ENCODE measurements around the gene HOXA11.

Gene HOXA11

DNA sequence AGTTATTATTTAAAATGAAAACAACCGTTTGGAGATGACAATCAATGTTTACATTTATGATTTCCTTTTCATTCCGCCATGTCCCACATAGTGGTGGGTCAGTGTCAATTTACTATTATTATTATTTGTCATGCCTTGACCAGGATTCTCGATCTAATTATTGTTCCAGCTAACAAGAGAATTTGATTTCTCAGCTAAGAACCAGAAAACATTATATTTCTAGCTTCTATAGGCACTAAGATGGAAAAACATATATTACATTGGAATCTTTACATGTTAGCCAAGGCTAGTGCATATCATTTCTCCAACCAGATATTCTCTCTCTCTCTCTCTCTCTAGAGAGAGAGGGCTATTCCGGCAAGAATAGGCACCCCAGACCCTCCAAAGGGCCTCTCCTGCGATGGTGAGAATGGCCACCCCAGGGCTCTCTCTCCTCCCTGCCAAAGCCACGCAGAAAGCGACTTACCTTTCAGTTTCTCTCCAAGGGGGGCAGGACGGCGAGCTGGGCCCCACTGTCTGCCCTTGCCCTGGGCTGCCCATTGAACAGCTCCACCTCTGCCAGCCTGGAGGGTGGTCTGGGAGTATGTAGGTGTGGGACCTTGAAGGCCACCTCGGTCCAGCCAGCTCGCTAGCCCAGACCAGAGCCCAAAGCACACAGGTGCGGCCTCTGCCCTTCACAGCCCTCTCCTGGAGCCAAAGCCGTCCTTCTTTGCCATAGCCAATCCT lies 35.0 kb downstream of the HOXA11 start:
- Histone ChIP-seq H2AFZ (ENCODE audit: low read depth) (peak overlapping the region; percentile 96), H3K4me1 (ENCODE audit: low read depth, poor library complexity, severe bottlenecking) (peaks cover 7% of the 10 kb centered on the region), H3K36me3 (ENCODE audit: insufficient read depth) (no peaks in the 10 kb centered on the region), H3K79me2 (ENCODE audit: insufficient read depth, low read depth) (no peaks in the 10 kb centered on the region), H3K9ac (peak overlapping the region; percentile 76), H3K27ac (peak overlapping the region; percentile 67), H3K4me2 (peak overlapping the region; percentile 94), H4K20me1 (ENCODE audit: insufficient read depth) (no peaks in the 10 kb centered on the region), H3K27me3 (ENCODE audit: insufficient read depth, low read depth) (no peaks in the 10 kb centered on the region), H3K4me3 (IDR thresholded peaks at IDR 0.05; ENCODE audit: insufficient read depth, low read depth, low read length) (peak overlapping the region; percentile 49)
- TF ChIP-seq, protein P1, sequence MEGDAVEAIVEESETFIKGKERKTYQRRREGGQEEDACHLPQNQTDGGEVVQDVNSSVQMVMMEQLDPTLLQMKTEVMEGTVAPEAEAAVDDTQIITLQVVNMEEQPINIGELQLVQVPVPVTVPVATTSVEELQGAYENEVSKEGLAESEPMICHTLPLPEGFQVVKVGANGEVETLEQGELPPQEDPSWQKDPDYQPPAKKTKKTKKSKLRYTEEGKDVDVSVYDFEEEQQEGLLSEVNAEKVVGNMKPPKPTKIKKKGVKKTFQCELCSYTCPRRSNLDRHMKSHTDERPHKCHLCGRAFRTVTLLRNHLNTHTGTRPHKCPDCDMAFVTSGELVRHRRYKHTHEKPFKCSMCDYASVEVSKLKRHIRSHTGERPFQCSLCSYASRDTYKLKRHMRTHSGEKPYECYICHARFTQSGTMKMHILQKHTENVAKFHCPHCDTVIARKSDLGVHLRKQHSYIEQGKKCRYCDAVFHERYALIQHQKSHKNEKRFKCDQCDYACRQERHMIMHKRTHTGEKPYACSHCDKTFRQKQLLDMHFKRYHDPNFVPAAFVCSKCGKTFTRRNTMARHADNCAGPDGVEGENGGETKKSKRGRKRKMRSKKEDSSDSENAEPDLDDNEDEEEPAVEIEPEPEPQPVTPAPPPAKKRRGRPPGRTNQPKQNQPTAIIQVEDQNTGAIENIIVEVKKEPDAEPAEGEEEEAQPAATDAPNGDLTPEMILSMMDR (conservative IDR thresholded peaks at IDR 0.05; ENCODE audit: low read depth, low read length): no peak

DNA sequence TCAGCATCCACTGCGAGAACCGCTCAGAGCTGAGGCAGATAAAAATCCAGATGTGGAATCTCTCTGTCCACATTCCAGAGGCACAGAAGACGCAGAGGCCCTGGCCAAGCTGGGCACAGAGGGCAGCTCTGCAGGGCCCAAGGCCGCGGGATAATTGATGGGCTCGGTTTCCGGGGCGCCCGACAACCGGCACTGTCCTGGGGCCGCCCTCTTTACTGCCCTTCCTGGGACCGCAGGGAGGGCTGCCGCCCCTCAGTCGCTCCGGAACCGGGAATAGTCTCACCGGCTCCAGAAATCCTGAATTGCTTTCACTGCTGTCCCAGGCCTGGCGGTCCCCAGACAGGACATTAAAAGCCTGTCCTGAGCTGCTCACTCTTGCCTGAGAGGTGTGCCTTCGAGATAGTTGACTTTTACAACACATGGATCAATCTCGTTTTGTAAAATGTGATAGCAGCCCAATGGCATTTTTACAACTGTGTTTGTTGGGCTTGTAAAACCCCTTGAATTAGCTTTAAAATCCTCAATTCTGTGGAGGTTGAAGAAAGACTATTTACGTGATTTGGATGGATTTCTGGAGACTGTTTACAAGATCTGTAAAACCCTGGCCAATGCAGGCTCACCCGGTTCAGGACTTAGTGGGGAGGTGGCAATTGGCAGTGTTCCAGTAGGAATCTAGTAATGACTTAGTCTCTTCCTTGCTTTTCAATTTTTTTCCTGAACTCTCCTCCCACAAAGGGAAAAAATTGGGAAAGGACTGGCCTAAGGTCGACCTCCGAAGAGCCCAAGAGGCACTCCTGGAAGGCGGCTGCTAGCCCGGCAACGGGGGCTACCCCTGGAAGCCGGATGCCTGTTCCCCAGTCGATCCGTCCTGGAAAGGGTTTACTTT lies 36.0 kb downstream of the HOXA11 start:
- H3K36me3 ChIP-seq (ENCODE audit: insufficient read depth): no peaks in the 10 kb centered on the region
- H3K79me2 ChIP-seq (ENCODE audit: insufficient read depth, low read depth): no peaks in the 10 kb centered on the region
- H3K4me1 ChIP-seq (ENCODE audit: low read depth, poor library complexity, severe bottlenecking): peaks cover 7% of the 10 kb centered on the region
- no peaks in the 10 kb centered on the region for H4K20me1 ChIP-seq (ENCODE audit: insufficient read depth)
- no peak overlapping the region for H3K27ac ChIP-seq
- no peak overlapping the region for H2AFZ ChIP-seq (ENCODE audit: low read depth)
- no peak overlapping the region for H3K9ac ChIP-seq
- peak overlapping the region; percentile 94; the same call in 1 of the 2 replicates for H3K4me2 ChIP-seq
- TF ChIP-seq, protein P1 (conservative IDR thresholded peaks at IDR 0.05; ENCODE audit: low read depth, low read length): no peak
- no peaks in the 10 kb centered on the region for H3K27me3 ChIP-seq (ENCODE audit: insufficient read depth, low read depth)
- no peak overlapping the region for H3K4me3 ChIP-seq (IDR thresholded peaks at IDR 0.05; ENCODE audit: insufficient read depth, low read depth, low read length)

DNA sequence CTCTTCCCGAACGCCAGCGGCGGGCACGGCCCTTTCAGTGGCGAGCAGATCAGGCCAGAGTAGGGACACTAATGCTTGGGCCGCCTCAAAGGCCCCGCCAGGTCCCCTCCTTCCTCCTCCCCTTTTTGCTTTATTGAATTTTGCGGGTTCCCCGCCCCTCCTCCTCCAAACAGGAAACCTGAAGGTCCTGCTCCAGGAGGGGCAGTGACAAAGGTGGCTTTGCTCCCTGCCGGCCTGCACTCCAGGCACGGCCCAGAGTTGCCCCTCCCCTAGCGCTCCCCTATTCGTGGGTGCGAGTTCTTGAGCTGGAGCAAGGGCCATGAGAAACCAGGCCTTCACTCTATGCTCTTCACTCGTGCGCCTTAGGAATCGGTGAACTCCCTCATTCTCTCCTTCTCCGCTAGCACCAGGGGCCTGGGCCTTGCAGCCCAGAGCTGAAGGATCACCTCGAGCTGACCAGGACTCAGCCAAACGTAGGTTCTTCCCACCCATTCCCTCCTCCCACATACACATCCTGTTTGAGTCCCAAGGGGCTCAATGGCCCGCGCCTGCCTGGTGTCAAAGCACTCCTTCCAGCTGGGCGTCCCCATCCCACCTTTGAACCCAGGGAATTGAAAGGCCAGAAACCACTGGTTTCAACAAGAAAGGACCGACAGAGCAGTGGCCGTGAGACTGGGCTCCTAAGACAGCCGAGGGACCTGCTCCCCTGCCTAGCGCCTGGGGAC lies 36.8 kb downstream of the HOXA11 start:
- Histone ChIP-seq H2AFZ (ENCODE audit: low read depth) (no peak overlapping the region), H3K27me3 (ENCODE audit: insufficient read depth, low read depth) (no peaks in the 10 kb centered on the region), H3K36me3 (ENCODE audit: insufficient read depth) (no peaks in the 10 kb centered on the region), H4K20me1 (ENCODE audit: insufficient read depth) (no peaks in the 10 kb centered on the region), H3K4me1 (ENCODE audit: low read depth, poor library complexity, severe bottlenecking) (peaks cover 7% of the 10 kb centered on the region), H3K4me3 (IDR thresholded peaks at IDR 0.05; ENCODE audit: insufficient read depth, low read depth, low read length) (no peak overlapping the region), H3K79me2 (ENCODE audit: insufficient read depth, low read depth) (no peaks in the 10 kb centered on the region), H3K27ac (no peak overlapping the region), H3K4me2 (no peak overlapping the region), H3K9ac (no peak overlapping the region)
- TF ChIP-seq, protein P1 (conservative IDR thresholded peaks at IDR 0.05; ENCODE audit: low read depth, low read length): no peak

DNA sequence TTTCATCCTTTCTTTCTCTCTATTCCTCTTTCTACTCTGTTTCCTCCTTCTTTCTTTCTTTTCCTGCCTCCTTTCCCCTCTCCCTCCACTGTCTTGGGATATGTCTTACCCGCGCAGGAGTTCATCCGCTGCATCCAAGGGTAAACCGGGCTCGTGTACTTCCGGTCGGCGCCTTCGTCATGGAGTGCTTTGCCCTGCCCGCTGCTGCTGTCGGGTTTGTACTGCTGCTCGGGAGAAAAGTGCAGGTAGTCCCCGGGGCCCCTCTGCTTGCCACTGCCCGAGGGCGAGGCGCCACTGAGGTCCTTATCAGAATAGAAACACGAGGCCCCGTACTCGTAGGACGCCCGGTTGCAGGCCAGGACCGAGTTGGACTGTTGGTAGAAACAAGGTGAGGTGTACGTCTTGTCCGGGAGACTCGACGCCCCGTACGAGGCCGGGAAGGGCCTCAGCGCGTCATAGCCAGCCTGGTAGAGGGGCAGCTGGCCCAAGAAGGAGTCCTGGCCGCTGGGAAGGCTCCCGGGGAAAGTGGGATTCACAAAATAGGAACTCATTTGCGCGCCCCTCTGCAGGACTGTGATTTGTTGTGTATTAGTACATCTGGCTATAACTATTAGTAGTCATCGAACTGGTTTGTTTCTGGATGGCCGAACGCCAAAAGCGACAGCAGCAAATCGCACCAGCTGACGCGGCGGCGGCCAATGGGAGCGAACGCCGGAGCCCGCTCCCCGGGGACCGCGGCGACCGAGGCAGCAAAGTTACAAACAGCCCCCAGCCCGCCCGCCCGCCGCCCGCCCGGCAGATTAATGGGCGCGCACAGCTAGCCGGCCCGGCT lies 37.6 kb downstream of the HOXA11 start, which contains the start of gene HOXA6:
Gene HOXA6, minus strand, starts transcription at position 576 of the 832 bp plus-strand sequence. Its CDS starts 25 bp downstream, at position 551.
- no peaks in the 10 kb centered on the region for H4K20me1 ChIP-seq (ENCODE audit: insufficient read depth)
- H3K27ac ChIP-seq: no peak within 1 kb of the TSS
- TF ChIP-seq, protein P1 (conservative IDR thresholded peaks at IDR 0.05; ENCODE audit: low read depth, low read length): no peak
- no peak within 1 kb of the TSS for H3K4me2 ChIP-seq
- no peak within 1 kb of the TSS for H3K4me3 ChIP-seq (IDR thresholded peaks at IDR 0.05; ENCODE audit: insufficient read depth, low read depth, low read length)
- H2AFZ ChIP-seq (ENCODE audit: low read depth): no peak within 1 kb of the TSS
- H3K79me2 ChIP-seq (ENCODE audit: insufficient read depth, low read depth): no peaks in the 10 kb centered on the region
- H3K9ac ChIP-seq: no peak within 1 kb of the TSS
- H3K36me3 ChIP-seq (ENCODE audit: insufficient read depth): no peaks in the 10 kb centered on the region
- H3K27me3 ChIP-seq (ENCODE audit: insufficient read depth, low read depth): no peaks in the 10 kb centered on the region
- peaks cover 7% of the 10 kb centered on the region for H3K4me1 ChIP-seq (ENCODE audit: low read depth, poor library complexity, severe bottlenecking)

All from KMS-11 (cell line).